ENCODE measurements around the gene MEF2B.
A peak's percentile ranks its signal among the peaks of the same experiment; 100 is the strongest.
"Not testable (repeated sequence)": the region's sequence is repeated elsewhere in the genome, so short reads cannot be mapped to it uniquely, and the experiment has no call there.

Gene MEF2B

DNA sequence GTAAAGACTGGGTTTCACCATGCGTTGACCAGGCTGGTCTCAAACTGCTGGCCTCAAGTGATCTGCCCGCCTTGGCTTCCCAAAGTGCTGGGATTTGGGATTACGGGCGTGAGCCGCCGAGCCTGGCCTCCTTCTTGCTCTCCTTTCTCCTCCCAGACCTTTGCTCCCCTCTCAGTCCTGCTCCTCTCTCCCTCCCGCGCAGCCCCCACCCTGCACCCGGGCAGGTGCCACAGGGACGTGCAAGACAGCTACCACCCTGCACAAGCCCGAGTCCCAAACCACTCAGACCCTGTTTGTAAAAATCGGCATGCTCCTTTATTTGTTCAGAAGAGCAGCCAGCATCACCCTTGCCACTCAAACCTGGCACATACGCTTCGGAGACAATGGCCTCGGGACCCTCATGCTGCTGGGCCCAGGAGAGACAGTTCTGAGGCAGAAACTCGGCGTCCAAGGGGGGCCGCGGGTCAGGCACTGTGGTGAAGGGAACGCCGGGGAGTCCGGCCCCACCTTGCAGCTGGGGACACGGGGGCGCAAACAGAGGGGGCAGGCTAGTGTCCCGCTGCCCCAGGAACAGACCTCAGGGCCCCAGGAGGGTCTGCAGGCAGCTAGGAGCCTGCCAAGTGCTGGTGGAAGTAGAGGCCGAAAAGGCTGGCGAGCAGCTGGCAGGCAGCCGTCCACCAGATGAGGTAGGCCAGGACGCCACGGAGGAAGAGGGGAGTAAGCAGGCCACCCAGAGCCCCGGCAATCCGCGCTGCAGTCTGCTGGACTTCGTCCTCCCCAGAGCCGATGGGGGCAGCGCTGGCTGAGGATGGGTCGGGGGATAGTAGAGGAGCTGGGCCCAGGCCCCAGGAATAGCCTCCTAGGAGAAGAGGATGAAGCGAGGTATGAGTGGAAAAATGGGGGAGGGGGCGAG, 50.5 kb downstream of the MEF2B start:
- Mint-ChIP-seq H3K27ac (no peak overlapping the region), H3K4me1 (ENCODE audit: low read depth) (peaks cover 13% of the 10 kb centered on the region), H3K9me3 (peaks cover 15% of the 10 kb centered on the region), H3K36me3 (ENCODE audit: low read depth) (peaks cover 47% of the 10 kb centered on the region), H3K4me3 (no peak overlapping the region), H3K27me3 (no peaks in the 10 kb centered on the region)
- intact Hi-C loops (cut with micrococcal nuclease), result no loop called here

DNA sequence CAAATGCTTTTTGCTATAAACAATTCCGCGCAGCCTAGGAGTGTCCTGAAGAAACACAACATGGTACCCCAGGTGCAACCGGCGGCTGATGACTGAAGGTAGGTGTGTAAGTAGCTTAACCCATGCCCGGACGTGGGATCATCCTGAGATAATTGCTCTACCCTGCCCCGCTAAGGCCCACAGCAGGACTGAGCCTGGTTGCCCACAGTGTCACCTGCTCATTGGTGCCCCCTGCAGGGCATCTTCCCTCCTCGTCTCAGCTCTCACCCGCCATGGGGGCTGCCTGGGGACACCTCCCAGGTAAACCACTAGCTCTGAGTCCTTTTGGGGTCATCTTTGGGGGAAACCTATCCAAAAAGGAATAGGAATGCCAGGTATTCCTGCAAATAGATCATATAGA, 54.1 kb downstream of the MEF2B start:
- H3K4me3 Mint-ChIP-seq, result no peak overlapping the region
- H3K9me3 Mint-ChIP-seq, result no peaks in the 10 kb centered on the region
- no peak overlapping the region for H3K27ac Mint-ChIP-seq
- intact Hi-C loops (cut with micrococcal nuclease), result no loop called here
- peaks cover 26% of the 10 kb centered on the region for H3K36me3 Mint-ChIP-seq (ENCODE audit: low read depth)
- peaks cover 4% of the 10 kb centered on the region for H3K27me3 Mint-ChIP-seq
- no peaks in the 10 kb centered on the region for H3K4me1 Mint-ChIP-seq (ENCODE audit: low read depth)

DNA sequence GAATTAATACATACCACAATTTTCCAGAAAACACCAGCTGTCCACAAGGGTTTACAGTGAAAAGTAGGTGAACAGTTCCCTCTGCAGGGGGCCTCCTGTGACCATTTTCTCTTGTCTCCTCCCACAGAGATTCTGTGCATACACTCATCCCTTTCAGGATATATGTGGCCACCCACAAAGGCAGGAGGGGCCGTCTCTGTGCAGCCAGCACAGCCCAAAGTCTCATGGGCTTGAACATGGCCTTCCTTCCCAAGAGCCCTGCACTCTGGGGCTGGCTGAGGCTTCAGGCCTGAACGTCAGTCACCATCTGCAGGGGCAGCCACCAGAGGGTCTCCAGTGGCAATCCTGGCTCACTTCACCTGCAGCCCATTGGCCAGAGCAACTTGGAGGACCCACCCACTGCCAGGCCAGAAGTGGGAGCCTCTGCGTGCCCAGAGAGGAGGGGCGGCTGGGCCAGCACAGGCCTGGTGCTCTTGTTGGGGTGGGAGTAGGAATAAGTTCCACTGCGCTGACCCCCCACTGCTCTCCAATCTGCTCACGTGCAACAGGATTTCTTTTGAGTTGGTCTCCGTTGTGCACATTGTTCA, 56.9 kb downstream of the MEF2B start:
- Mint-ChIP-seq H3K27me3 (peaks cover 16% of the 10 kb centered on the region), H3K27ac (no peak overlapping the region), H3K4me1 (ENCODE audit: low read depth) (no peaks in the 10 kb centered on the region), H3K9me3 (no peaks in the 10 kb centered on the region), H3K4me3 (no peak overlapping the region), H3K36me3 (ENCODE audit: low read depth) (no peaks in the 10 kb centered on the region)
- intact Hi-C loops (cut with micrococcal nuclease), result no loop called here

DNA sequence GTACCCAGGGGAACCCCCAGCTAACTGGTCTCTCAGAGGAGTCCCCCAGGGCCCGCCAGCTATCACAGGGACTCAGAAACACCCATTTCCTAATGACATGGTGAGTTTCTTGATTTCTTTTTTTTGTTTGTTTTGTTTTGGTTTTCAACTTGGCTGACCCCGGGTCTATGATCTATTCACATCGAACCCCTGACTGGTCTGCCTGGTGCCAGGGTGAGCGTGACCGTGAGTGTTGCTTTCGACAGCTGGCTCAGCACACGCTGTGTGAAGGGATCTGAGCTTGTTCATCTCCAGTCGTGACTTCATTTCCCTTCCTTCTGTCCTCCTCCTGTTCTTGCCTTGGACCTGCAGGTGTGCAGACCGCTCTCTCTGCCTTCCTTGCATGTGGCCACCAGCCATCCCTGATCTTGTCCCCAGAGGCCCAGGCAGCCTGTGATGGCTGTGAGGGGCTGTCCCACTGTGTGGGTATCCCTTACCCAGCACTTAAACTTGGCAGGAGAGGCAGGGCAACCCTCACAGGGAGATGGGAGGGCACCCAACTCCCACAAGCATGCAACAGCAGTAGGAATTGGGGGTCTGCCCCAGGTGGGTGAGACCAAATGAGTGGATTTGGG, 58.0 kb downstream of the MEF2B start:
- Mint-ChIP-seq H3K27ac (no peak overlapping the region), H3K4me3 (no peak overlapping the region), H3K9me3 (no peaks in the 10 kb centered on the region)

DNA sequence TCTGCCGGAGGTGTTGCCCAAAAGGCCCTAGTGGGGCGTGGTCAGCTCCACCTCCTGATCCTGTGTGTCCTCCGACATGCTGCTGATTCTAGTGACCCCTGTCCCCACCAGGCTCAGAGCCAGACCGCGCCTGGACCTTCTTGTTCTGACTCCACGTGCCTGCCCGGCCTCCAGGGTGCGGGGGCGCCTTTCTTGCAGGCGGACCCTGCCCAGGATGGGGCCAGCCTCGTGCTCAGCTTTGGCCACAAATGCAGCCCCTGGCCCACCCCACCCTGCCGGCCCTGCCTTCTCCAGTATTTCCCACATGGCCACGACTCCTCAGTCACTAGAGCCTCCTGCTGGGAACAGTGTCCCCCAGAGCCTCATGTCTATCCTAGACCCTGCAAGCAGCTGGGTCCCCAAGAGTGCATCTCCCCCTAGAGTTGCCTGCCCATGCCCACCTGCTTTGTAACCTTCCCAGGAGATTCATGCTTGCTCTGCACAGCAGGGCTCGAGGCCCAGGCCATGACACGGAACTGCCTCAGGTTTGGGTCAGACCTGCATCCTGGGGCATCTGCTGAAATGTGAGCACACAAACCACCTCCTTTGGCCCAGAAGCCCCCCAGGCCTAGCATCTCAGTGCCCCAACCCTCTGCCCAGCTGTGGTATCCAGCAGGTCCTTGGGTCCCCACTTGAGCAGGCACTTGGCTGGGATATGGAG, 58.8 kb downstream of the MEF2B start:
- intact Hi-C loops (cut with micrococcal nuclease), result no loop called here
- no peaks in the 10 kb centered on the region for H3K36me3 Mint-ChIP-seq (ENCODE audit: low read depth)
- H3K4me1 Mint-ChIP-seq (ENCODE audit: low read depth), result no peaks in the 10 kb centered on the region
- H3K4me3 Mint-ChIP-seq, result no peak overlapping the region
- no peaks in the 10 kb centered on the region for H3K9me3 Mint-ChIP-seq
- H3K27ac Mint-ChIP-seq, result no peak overlapping the region
- H3K27me3 Mint-ChIP-seq, result peaks cover 16% of the 10 kb centered on the region

More for the DNA sequence above, 58.0 kb downstream of the MEF2B start:
- Mint-ChIP-seq H3K27me3 (peaks cover 16% of the 10 kb centered on the region), H3K4me1 (ENCODE audit: low read depth) (no peaks in the 10 kb centered on the region), H3K36me3 (ENCODE audit: low read depth) (no peaks in the 10 kb centered on the region)
- intact Hi-C loops (cut with micrococcal nuclease), result no loop called here

DNA sequence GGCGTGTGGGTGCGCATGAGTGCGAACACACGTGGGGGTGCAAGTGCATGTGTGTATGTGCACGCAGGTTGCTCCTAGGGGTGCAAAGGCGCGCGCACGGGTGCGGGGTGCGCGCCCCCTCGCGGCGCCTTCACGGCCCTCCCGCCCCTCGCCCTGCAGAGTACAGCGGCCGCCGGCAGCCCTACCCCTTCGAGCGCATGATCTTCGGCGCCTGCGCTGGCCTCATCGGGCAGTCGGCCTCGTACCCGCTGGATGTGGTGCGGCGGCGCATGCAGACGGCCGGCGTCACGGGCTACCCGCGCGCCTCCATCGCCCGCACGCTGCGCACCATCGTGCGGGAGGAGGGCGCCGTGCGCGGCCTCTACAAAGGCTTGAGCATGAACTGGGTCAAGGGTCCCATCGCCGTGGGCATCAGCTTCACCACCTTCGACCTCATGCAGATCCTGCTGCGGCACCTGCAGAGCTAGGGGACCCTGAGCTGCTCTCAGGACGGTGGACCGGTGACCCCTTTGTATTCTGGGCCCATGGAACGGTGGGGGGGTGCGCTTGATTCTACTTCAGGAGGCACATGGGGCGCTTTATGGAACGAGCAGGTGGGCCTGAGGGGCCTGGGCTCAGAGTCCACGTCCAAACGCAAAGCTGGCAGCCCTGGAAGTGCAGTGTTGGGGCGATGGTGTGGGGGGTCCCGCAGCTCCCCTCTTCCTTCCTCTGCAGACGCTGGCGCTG, 59.5 kb downstream of the MEF2B start:
- H3K4me3 Mint-ChIP-seq, result no peak overlapping the region

DNA sequence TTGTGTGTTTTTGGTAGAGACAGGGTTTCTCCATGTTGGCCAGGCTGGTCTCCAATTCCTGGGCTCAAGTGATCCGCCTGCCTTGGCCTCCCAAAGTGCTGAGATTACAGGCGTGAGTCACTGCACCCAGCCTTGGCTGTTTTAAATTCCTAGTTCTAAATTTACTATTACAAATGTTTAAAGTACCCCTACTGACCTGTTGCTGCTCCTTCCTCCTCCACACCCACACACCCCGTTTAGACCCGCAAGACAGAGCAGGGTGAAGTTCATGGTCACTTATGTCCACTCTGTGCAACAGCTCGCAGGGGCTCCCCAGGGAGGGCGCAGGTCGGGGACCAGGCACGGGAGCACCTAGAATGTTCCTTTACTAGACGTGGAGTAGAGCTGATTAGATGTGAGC, 60.5 kb downstream of the MEF2B start:
- Mint-ChIP-seq H3K4me1 (ENCODE audit: low read depth) (no peaks in the 10 kb centered on the region), H3K36me3 (ENCODE audit: low read depth) (no peaks in the 10 kb centered on the region), H3K9me3 (no peaks in the 10 kb centered on the region), H3K4me3 (no peak overlapping the region), H3K27ac (no peak overlapping the region), H3K27me3 (peaks cover 16% of the 10 kb centered on the region)
- intact Hi-C loops (cut with micrococcal nuclease), result no loop called here

More for the DNA sequence above, 59.5 kb downstream of the MEF2B start:
- Mint-ChIP-seq H3K27ac (no peak overlapping the region), H3K4me1 (ENCODE audit: low read depth) (no peaks in the 10 kb centered on the region), H3K27me3 (peaks cover 16% of the 10 kb centered on the region), H3K36me3 (ENCODE audit: low read depth) (no peaks in the 10 kb centered on the region), H3K9me3 (no peaks in the 10 kb centered on the region)
- intact Hi-C loops (cut with micrococcal nuclease), result no loop called here

DNA sequence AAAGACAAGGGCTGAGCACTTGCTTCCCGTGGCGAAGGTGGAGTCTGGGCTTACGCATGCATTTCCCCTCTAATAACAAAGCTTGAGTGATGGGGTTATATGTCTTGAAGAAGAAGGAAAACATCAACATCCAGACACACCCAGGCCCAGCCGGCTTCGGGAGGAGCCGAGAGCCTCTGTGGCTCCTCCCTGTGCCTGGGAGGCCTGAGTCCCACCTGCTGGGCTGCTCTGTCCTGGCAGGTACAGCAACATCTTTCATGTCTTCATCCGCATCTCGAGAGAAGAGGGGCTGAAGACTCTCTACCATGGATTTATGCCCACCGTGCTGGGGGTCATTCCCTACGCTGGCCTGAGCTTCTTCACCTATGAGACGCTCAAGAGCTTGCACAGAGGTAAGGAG, 62.4 kb downstream of the MEF2B start:
- H3K4me3 Mint-ChIP-seq, result no peak overlapping the region
- H3K27ac Mint-ChIP-seq, result no peak overlapping the region
- intact Hi-C loops (cut with micrococcal nuclease), result no loop called here
- peaks cover 16% of the 10 kb centered on the region for H3K27me3 Mint-ChIP-seq
- no peaks in the 10 kb centered on the region for H3K4me1 Mint-ChIP-seq (ENCODE audit: low read depth)
- H3K9me3 Mint-ChIP-seq, result no peaks in the 10 kb centered on the region
- no peaks in the 10 kb centered on the region for H3K36me3 Mint-ChIP-seq (ENCODE audit: low read depth)

DNA sequence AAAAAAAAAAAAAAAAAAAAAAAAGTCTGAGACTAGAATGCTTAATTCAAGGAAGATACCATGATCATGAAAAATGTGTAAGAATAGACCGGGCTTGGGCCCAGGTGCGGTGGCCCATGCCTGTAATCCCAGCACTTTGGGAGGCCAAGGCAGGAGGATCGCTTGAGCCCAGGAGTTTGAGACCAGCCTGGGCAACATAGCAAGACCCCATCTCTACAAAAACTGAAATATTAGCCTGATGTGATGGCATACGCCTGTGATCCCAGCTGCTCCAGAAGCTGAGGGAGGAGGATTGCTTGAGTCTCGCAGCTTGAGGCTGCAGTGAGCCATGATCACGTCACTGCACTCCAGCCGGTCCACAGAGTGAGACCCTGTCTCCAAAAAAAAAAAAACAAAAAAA, 63.1 kb downstream of the MEF2B start:
- H3K27me3 Mint-ChIP-seq, result peaks cover 16% of the 10 kb centered on the region
- H3K27ac Mint-ChIP-seq; intact Hi-C loops (cut with micrococcal nuclease); H3K9me3 Mint-ChIP-seq; H3K4me1 Mint-ChIP-seq (ENCODE audit: low read depth); H3K4me3 Mint-ChIP-seq; H3K36me3 Mint-ChIP-seq (ENCODE audit: low read depth): not testable (repeated sequence)

DNA sequence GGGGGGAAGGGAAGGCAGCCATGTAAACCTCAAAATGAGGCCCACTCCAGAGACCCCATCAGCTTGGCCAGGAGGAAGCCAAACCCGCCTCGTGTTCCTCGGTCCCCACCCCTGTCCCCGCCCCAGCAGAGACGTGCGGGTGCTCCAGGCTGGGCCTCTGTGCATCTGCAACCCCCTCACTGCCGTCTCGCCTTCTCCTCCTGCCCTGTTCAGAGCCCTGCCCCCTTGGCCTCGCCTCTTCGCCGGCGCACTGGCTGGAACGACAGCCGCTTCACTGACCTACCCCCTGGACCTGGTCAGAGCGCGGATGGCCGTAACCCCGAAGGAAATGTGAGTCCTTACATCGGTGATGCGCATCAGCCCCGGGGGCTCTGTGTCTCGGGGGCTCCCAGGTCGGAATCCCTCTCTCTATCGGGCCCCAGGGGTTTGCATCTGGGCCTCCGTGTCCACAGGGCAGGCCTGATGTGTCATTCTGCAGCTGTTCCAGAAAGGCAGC, 64.0 kb downstream of the MEF2B start:
- Mint-ChIP-seq H3K27ac (no peak overlapping the region), H3K9me3 (no peaks in the 10 kb centered on the region), H3K27me3 (peaks cover 14% of the 10 kb centered on the region), H3K4me3 (peak overlapping the region; percentile 35), H3K4me1 (ENCODE audit: low read depth) (no peaks in the 10 kb centered on the region), H3K36me3 (ENCODE audit: low read depth) (no peaks in the 10 kb centered on the region)
- intact Hi-C loops (cut with micrococcal nuclease), result no loop called here

DNA sequence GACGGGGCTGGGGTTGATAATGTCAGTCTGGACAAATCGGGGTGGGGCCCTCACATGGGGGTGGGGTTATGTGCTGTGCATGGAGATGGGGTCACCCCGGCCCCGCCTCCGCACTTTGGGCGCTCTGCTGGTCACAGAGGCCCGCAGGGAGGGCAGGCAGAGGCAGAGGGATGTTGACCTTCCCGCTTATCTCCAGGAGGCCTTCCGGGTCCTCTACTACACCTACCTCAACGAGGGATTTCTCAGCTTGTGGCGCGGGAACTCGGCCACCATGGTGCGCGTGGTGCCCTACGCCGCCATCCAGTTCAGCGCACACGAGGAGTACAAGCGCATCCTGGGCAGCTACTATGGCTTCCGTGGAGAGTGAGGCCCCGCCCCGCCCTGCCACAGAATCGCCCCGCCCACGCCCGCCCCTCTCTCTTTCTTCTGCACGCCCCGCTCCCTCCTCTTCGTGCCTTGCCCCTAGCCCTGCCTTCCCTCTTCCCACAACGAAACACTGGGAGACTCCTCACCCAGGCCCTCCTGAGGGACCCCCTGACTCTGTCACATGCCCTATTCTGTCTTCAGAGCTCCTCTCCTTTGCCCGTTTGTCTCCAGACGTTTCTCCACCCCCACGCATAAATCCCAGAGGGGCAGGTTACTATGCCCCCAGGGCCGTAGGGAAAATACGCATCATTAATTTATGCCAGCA, 64.6 kb downstream of the MEF2B start:
- no peak overlapping the region for H3K27ac Mint-ChIP-seq
- H3K4me1 Mint-ChIP-seq (ENCODE audit: low read depth), result no peaks in the 10 kb centered on the region
- peak overlapping the region; percentile 35 for H3K4me3 Mint-ChIP-seq
- intact Hi-C loops (cut with micrococcal nuclease), result no loop called here
- H3K27me3 Mint-ChIP-seq, result peaks cover 8% of the 10 kb centered on the region
- no peaks in the 10 kb centered on the region for H3K9me3 Mint-ChIP-seq
- H3K36me3 Mint-ChIP-seq (ENCODE audit: low read depth), result no peaks in the 10 kb centered on the region

DNA sequence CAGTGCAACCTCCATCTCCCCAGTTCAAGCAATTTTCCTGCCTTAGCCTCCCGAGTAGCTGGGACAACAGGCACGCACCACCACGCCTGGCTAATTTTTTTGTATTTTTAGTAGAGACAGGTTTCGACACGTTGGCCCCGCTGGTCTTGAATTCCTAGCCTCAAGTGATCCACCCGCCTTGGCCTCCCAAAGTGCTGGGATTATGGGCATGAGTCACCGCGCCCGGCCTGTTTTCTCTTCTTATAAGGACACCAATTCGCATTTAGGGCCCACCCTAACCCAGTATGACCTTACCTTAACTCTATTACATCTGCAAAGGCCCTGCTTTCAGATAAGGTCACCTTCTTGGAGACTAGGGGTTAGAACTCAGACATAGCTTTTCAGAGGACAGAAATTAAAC, 66.9 kb downstream of the MEF2B start:
- Mint-ChIP-seq H3K36me3 (ENCODE audit: low read depth) (no peaks in the 10 kb centered on the region), H3K9me3 (no peaks in the 10 kb centered on the region), H3K27me3 (no peaks in the 10 kb centered on the region), H3K4me3 (no peak overlapping the region), H3K27ac (no peak overlapping the region), H3K4me1 (ENCODE audit: low read depth) (no peaks in the 10 kb centered on the region)
- intact Hi-C loops (cut with micrococcal nuclease), result no loop called here

DNA sequence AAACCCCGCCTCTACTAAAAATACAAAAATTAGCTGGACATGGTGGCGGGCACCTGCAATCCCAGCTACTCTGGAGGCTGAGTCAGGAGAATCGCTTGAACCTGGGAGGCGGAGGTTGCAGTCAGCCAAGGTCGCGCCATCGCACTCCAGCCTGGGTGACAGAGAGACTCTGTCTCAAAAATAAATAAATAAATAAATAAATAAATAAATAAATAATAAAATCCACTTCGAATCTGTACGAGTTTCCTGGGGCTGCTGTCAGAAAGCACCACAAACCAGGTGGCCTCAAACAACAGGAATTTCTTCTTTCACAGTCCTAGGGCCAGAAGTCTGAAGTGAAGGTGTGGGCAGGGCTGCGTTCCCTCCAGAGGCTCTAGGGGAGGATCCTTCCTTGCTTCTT, 67.5 kb downstream of the MEF2B start:
- H3K4me1 Mint-ChIP-seq (ENCODE audit: low read depth); intact Hi-C loops (cut with micrococcal nuclease); H3K36me3 Mint-ChIP-seq (ENCODE audit: low read depth): not testable (repeated sequence)

More for the DNA sequence above, 67.5 kb downstream of the MEF2B start:
- H3K27me3 Mint-ChIP-seq, H3K27ac Mint-ChIP-seq, H3K4me3 Mint-ChIP-seq, H3K9me3 Mint-ChIP-seq: not testable (repeated sequence)
